ENCODE data around the gene RPS6KC1. TPM values are rescaled to one million over a fixed set of nuclear protein-coding genes. Genes with fewer than 3 reads are reported as not detected.

RPS6KC1 gene
- total RNA-seq, 1 donor from 2014 or later, result 25.6 TPM

DNA sequence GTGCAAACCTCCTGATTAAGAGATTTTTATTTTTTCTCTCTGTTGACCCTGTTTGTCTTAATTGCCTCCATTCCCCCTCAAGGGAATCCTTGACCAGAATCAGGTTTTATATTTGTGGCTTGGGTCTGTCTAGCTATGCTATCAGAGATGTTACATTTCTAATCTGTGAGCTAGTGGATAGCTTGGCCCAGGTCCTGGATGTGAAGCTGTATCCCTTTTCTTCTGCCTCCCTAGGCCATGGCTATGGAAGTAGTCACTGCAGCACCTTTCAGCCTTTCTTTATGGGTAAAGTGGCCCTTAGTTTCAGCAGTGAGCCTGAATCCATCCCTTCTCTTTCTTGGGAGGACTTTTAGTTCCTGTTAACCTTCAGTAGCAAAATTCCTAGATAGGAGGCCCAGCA, 18.4 kb upstream of the RPS6KC1 start:
- H3K36me3 Mint-ChIP-seq (ENCODE audit: low read depth, unreplicated experiment), result no peaks in the 10 kb centered on the region
- Histone ChIP-seq H3K4me2 (ENCODE audit: low read length) (no peak overlapping the region), H3K27ac (ENCODE audit: low read depth, low read length) (no peak overlapping the region), H3K79me2 (ENCODE audit: insufficient read depth, low read length) (no peaks in the 10 kb centered on the region), H3K9me3 (ENCODE audit: insufficient read depth, low read depth, low read length) (no peaks in the 10 kb centered on the region), H2AFZ (ENCODE audit: low read depth, low read length) (no peak overlapping the region), H3K4me3 (ENCODE audit: insufficient read depth, low read depth, low read length) (no peak overlapping the region), H3K4me1 (ENCODE audit: insufficient read depth, low read length) (no peaks in the 10 kb centered on the region), H3K36me3 (ENCODE audit: insufficient read depth, low read length) (no peaks in the 10 kb centered on the region), H3K27me3 (ENCODE audit: insufficient read depth, low read length) (peaks cover 12% of the 10 kb centered on the region), H4K20me1 (ENCODE audit: insufficient read depth, low read length) (no peaks in the 10 kb centered on the region), H3K9ac (ENCODE audit: low read length) (no peak overlapping the region)
- no peak overlapping the region for H3K27ac Mint-ChIP-seq (ENCODE audit: unreplicated experiment)
- H3K4me3 Mint-ChIP-seq (ENCODE audit: unreplicated experiment), result no peak overlapping the region
- no peak for DNase-seq (ENCODE audit: low read depth)
- H3K27me3 Mint-ChIP-seq (ENCODE audit: low read depth, unreplicated experiment), result peaks cover 6% of the 10 kb centered on the region
- TF ChIP-seq, protein P1, sequence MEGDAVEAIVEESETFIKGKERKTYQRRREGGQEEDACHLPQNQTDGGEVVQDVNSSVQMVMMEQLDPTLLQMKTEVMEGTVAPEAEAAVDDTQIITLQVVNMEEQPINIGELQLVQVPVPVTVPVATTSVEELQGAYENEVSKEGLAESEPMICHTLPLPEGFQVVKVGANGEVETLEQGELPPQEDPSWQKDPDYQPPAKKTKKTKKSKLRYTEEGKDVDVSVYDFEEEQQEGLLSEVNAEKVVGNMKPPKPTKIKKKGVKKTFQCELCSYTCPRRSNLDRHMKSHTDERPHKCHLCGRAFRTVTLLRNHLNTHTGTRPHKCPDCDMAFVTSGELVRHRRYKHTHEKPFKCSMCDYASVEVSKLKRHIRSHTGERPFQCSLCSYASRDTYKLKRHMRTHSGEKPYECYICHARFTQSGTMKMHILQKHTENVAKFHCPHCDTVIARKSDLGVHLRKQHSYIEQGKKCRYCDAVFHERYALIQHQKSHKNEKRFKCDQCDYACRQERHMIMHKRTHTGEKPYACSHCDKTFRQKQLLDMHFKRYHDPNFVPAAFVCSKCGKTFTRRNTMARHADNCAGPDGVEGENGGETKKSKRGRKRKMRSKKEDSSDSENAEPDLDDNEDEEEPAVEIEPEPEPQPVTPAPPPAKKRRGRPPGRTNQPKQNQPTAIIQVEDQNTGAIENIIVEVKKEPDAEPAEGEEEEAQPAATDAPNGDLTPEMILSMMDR (IDR thresholded peaks at IDR 0.05; ENCODE audit: insufficient read depth, low read depth, low read length), result no peak
- TF ChIP-seq EZH2 (IDR thresholded peaks at IDR 0.05; ENCODE audit: insufficient read depth, low read length), result no peak
- no peak for FAIRE-seq
- H3K9me3 Mint-ChIP-seq (ENCODE audit: unreplicated experiment), result peaks cover 5% of the 10 kb centered on the region
- H3K4me1 Mint-ChIP-seq (ENCODE audit: low read depth, unreplicated experiment), result no peaks in the 10 kb centered on the region

DNA sequence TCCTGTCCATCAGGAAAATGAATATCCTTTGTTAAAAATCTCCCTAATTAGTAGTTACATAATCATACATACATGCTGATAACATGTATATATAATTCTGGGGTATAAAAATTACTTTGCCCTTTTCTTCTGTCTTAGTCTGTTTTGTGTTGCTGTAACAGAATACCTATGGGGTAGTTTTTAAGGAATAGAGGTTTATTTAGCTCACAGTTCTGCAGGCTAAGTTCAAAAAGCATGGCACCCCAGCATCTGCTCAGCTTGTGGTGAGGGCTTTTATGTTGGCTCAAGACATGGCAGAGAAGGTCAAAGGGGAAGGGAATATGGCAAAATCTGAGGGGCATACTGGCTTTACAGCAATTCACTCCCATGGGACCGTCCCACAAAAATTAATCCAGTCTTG, 16.3 kb upstream of the RPS6KC1 start:
- H3K27ac Mint-ChIP-seq (ENCODE audit: unreplicated experiment), result no peak overlapping the region
- TF ChIP-seq, protein P1 (IDR thresholded peaks at IDR 0.05; ENCODE audit: insufficient read depth, low read depth, low read length), result no peak
- TF ChIP-seq EZH2 (IDR thresholded peaks at IDR 0.05; ENCODE audit: insufficient read depth, low read length), result no peak
- no peak for FAIRE-seq

DNA sequence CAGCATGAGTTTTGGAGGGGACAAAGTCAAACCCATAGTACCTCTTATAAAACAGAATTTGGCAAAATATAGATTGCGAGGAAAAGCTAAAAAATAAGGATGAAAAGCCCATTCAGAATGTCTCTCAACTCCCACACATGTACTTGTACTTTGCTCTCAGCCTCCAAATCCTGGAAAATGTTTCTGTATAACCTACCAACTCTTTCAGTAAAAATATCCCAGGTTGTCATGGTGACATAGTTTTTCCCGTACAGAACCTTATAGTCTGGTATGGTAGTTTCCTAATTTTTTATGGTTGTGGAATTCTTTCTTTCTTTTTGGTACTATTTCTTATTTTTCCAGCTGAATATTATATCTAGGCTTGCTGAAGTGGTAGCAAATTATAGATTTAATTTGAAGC, 15.5 kb upstream of the RPS6KC1 start:
- no peaks in the 10 kb centered on the region for H3K79me2 ChIP-seq (ENCODE audit: insufficient read depth, low read length)
- no peak overlapping the region for H3K4me2 ChIP-seq (ENCODE audit: low read length)
- H2AFZ ChIP-seq (ENCODE audit: low read depth, low read length), result no peak overlapping the region
- no peaks in the 10 kb centered on the region for H3K36me3 Mint-ChIP-seq (ENCODE audit: low read depth, unreplicated experiment)
- FAIRE-seq (no peak), DNase-seq (ENCODE audit: low read depth) (no peak)
- H3K27ac ChIP-seq (ENCODE audit: low read depth, low read length), result no peak overlapping the region
- no peaks in the 10 kb centered on the region for H3K27me3 Mint-ChIP-seq (ENCODE audit: low read depth, unreplicated experiment)
- no peak overlapping the region for H3K9ac ChIP-seq (ENCODE audit: low read length)
- no peaks in the 10 kb centered on the region for H3K4me1 Mint-ChIP-seq (ENCODE audit: low read depth, unreplicated experiment)
- no peaks in the 10 kb centered on the region for H3K9me3 ChIP-seq (ENCODE audit: insufficient read depth, low read depth, low read length)
- H4K20me1 ChIP-seq (ENCODE audit: insufficient read depth, low read length), result no peaks in the 10 kb centered on the region
- no peaks in the 10 kb centered on the region for H3K4me1 ChIP-seq (ENCODE audit: insufficient read depth, low read length)
- peaks cover 5% of the 10 kb centered on the region for H3K9me3 Mint-ChIP-seq (ENCODE audit: unreplicated experiment)
- H3K4me3 ChIP-seq (ENCODE audit: insufficient read depth, low read depth, low read length), result no peak overlapping the region
- no peak overlapping the region for H3K4me3 Mint-ChIP-seq (ENCODE audit: unreplicated experiment)
- H3K27me3 ChIP-seq (ENCODE audit: insufficient read depth, low read length), result peaks cover 4% of the 10 kb centered on the region
- H3K36me3 ChIP-seq (ENCODE audit: insufficient read depth, low read length), result no peaks in the 10 kb centered on the region
- TF ChIP-seq, protein P1 (IDR thresholded peaks at IDR 0.05; ENCODE audit: insufficient read depth, low read depth, low read length), result no peak
- no peak for TF ChIP-seq EZH2 (IDR thresholded peaks at IDR 0.05; ENCODE audit: insufficient read depth, low read length)
- no peak overlapping the region for H3K27ac Mint-ChIP-seq (ENCODE audit: unreplicated experiment)

More for the DNA sequence above, 16.3 kb upstream of the RPS6KC1 start:
- no peak for DNase-seq (ENCODE audit: low read depth)
- H4K20me1 ChIP-seq (ENCODE audit: insufficient read depth, low read length), result no peaks in the 10 kb centered on the region
- no peaks in the 10 kb centered on the region for H3K79me2 ChIP-seq (ENCODE audit: insufficient read depth, low read length)
- H3K27ac ChIP-seq (ENCODE audit: low read depth, low read length), result no peak overlapping the region
- H3K9me3 Mint-ChIP-seq (ENCODE audit: unreplicated experiment), result peaks cover 5% of the 10 kb centered on the region
- no peaks in the 10 kb centered on the region for H3K27me3 Mint-ChIP-seq (ENCODE audit: low read depth, unreplicated experiment)
- no peak overlapping the region for H3K4me2 ChIP-seq (ENCODE audit: low read length)
- H3K4me1 ChIP-seq (ENCODE audit: insufficient read depth, low read length), result no peaks in the 10 kb centered on the region
- H3K36me3 ChIP-seq (ENCODE audit: insufficient read depth, low read length), result no peaks in the 10 kb centered on the region
- no peak overlapping the region for H3K4me3 ChIP-seq (ENCODE audit: insufficient read depth, low read depth, low read length)
- no peaks in the 10 kb centered on the region for H3K4me1 Mint-ChIP-seq (ENCODE audit: low read depth, unreplicated experiment)
- peaks cover 5% of the 10 kb centered on the region for H3K27me3 ChIP-seq (ENCODE audit: insufficient read depth, low read length)
- H3K4me3 Mint-ChIP-seq (ENCODE audit: unreplicated experiment), result no peak overlapping the region
- H3K36me3 Mint-ChIP-seq (ENCODE audit: low read depth, unreplicated experiment), result no peaks in the 10 kb centered on the region
- H3K9ac ChIP-seq (ENCODE audit: low read length), result no peak overlapping the region
- H2AFZ ChIP-seq (ENCODE audit: low read depth, low read length), result no peak overlapping the region
- no peaks in the 10 kb centered on the region for H3K9me3 ChIP-seq (ENCODE audit: insufficient read depth, low read depth, low read length)

Data from astrocyte (in vitro differentiated cells and primary cell).